OCI-LY7 (cell line): ENCODE measurements around the gene C1QL4. TPM values are rescaled to one million over a fixed set of nuclear protein-coding genes. Genes with fewer than 3 reads are reported as not detected.

Experiments
- BruUV-seq: library from RNA; stranded (reverse); fragments of 400-500 nt; replicated peaks from 2 replicates; lab custom pipeline; 2021; lab: Mats Ljungman, UMichigan
- CTCF ChIA-PET: fragments of 300-600 bp; sonication (Branson Sonifier 250); formaldehyde crosslinking; loops from one replicate; lab custom pipeline; 2022; ENCODE audit warnings: antibody characterized with exemption; ENCODE audit not compliant: unreplicated experiment; lab: Charles Lee
- POLR2A ChIA-PET: fragments of 300-600 bp; sonication (Branson Sonifier 250); formaldehyde crosslinking; loops from one replicate; lab custom pipeline; 2022; ENCODE audit warnings: antibody characterized with exemption; lab: Charles Lee
- DNase-seq: peaks from one replicate; pipeline ENCODE4 v3.0.0-alpha.2; 2015; ENCODE audit warnings: low spot score
- H2AFZ ChIP-seq: fragments of 200-600 bp; sonication (generic), shearing (Covaris generic); 2 replicates; pipeline ENCODE4 v1.6.1; 2014; ENCODE audit warnings: mild to moderate bottlenecking, antibody characterized with exemption, low read length, moderate library complexity
- H3K27ac ChIP-seq: fragments of 200-600 bp; sonication (generic); 2 replicates; pipeline ENCODE4 v1.5.1; 2014; ENCODE audit warnings: mixed run types, low read depth, mild to moderate bottlenecking, moderate library complexity, low read length, inconsistent platforms; ENCODE audit not compliant: poor library complexity, severe bottlenecking
- H3K36me3 ChIP-seq: fragments of 200-600 bp; sonication (generic); 2 replicates; pipeline ENCODE4 v1.6.1; 2014; ENCODE audit warnings: mild to moderate bottlenecking, antibody characterized with exemption, low read length, moderate library complexity, mixed read lengths; ENCODE audit not compliant: insufficient read depth
- H3K4me1 ChIP-seq: fragments of 200-600 bp; sonication (generic); 2 replicates; pipeline ENCODE4 v1.5.1; 2014; ENCODE audit warnings: mild to moderate bottlenecking, low read length; ENCODE audit not compliant: insufficient read depth, poor library complexity, severe bottlenecking
- H3K4me2 ChIP-seq: fragments of 200-600 bp; sonication (generic); 2 replicates; pipeline ENCODE4 v1.6.1; 2014; ENCODE audit warnings: mild to moderate bottlenecking, low read length
- H3K4me3 ChIP-seq: fragments of 200-600 bp; sonication (generic); 2 replicates; pipeline ENCODE4 v1.5.1; 2014; ENCODE audit warnings: mild to moderate bottlenecking, low read depth, low read length; ENCODE audit not compliant: poor library complexity, severe bottlenecking
- H3K79me2 ChIP-seq: fragments of 200-600 bp; sonication (generic); 2 replicates; pipeline ENCODE4 v1.6.1; 2016; ENCODE audit warnings: low read depth, mild to moderate bottlenecking, low read length, moderate library complexity, mixed read lengths; ENCODE audit not compliant: insufficient read depth
- H3K9me2 ChIP-seq: fragments of 200-600 bp; sonication (generic); 2 replicates; pipeline ENCODE4 v1.6.1; 2016; ENCODE audit warnings: mild to moderate bottlenecking, low read length, mixed read lengths; ENCODE audit not compliant: insufficient read depth
- H3K9me3 ChIP-seq: fragments of 200-600 bp; sonication (generic); 2 replicates; pipeline ENCODE4 v1.6.1; 2014; ENCODE audit warnings: mild to moderate bottlenecking, mixed run types, low read length, mixed read lengths
- H4K20me1 ChIP-seq: fragments of 200-600 bp; sonication (generic); 2 replicates; pipeline ENCODE4 v1.6.1; 2014; ENCODE audit warnings: mild to moderate bottlenecking, antibody characterized with exemption, low read length, moderate library complexity, mixed read lengths; ENCODE audit not compliant: insufficient read depth
- EZH2phosphoT487 ChIP-seq: fragments of 200-600 bp; sonication (generic); IDR thresholded peaks from 2 replicates; pipeline ENCODE4 v1.6.1; 2018; ENCODE audit warnings: low read depth, borderline replicate concordance, mild to moderate bottlenecking, mixed run types, antibody characterized with exemption, low read length, moderate library complexity, mixed read lengths
- intact Hi-C: fragments of 100-400 bp; cut with micrococcal nuclease; formaldehyde crosslinking; loops from one replicate; pipeline ENCODE4 v1.10.0; 2022; ENCODE audit not compliant: unreplicated experiment
- total RNA-seq, 2 experiments: library from RNA; depleted of rRNA in 1 of 2; stranded (reverse); fragments of >200 nt in 1 of 2; shearing (Covaris generic) in 1 of 2; gene quantifications; 2 replicates each; pipeline ENCODE4 v1.2.3, GENCODE V29; 2014 to 2022
- TF ChIP-seq, protein P1 (sequence below): fragments of 200-600 bp; sonication (generic); conservative IDR thresholded peaks from 2 replicates; pipeline ENCODE4 v1.5.1; 2014; ENCODE audit warnings: mild to moderate bottlenecking, antibody characterized with exemption, low read length, moderate library complexity, mixed read lengths

The C1QL4 gene
- total RNA-seq, 2 experiments from 2014 or later: 0.19 TPM; not detected in 1

- Histone ChIP-seq H3K79me2 (no peaks in the 10 kb centered on the region), H3K9me3 (no peaks in the 10 kb centered on the region), H3K4me2 (no peak overlapping the region), H4K20me1 (no peaks in the 10 kb centered on the region), H3K27ac (no peak overlapping the region), H2AFZ (no peak overlapping the region), H3K9me2 (no peaks in the 10 kb centered on the region), H3K4me3 (no peak overlapping the region), H3K36me3 (peaks cover 45% of the 10 kb centered on the region), H3K4me1 (peaks cover under 1% of the 10 kb centered on the region)
- intact Hi-C loops: no loop called here
- peak; percentile 28 for DNase-seq
- POLR2A ChIA-PET: interaction anchor here (1.0 to 1.1 kb wide), 2 partner anchors 9 to 230 kb away, joined by 3 to 13 read pairs; partner anchors contain the start of gene TROAP
- TF ChIP-seq, protein P1, sequence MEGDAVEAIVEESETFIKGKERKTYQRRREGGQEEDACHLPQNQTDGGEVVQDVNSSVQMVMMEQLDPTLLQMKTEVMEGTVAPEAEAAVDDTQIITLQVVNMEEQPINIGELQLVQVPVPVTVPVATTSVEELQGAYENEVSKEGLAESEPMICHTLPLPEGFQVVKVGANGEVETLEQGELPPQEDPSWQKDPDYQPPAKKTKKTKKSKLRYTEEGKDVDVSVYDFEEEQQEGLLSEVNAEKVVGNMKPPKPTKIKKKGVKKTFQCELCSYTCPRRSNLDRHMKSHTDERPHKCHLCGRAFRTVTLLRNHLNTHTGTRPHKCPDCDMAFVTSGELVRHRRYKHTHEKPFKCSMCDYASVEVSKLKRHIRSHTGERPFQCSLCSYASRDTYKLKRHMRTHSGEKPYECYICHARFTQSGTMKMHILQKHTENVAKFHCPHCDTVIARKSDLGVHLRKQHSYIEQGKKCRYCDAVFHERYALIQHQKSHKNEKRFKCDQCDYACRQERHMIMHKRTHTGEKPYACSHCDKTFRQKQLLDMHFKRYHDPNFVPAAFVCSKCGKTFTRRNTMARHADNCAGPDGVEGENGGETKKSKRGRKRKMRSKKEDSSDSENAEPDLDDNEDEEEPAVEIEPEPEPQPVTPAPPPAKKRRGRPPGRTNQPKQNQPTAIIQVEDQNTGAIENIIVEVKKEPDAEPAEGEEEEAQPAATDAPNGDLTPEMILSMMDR: peak; percentile 70
- no peak for TF ChIP-seq EZH2phosphoT487
- no TSS peak for BruUV-seq
- CTCF ChIA-PET: interaction anchor here (0.5 to 1.1 kb wide), 5 partner anchors 8 to 69 kb away, joined by 3 to 4 read pairs (median 3); partner anchors contain the start of gene TROAP
These were observed 5.4 kb downstream of the C1QL4 start for GRCh38 chr12:49331380-49332222.

- H4K20me1 ChIP-seq: no peaks in the 10 kb centered on the region
- ChIA-PET POLR2A (interaction anchor here (1.0 to 1.1 kb wide), 2 partner anchors 8 to 231 kb away, joined by 3 to 13 read pairs; partner anchors contain the start of gene TROAP), CTCF (interaction anchor here (0.5 to 0.7 kb wide), 3 partner anchors 8 to 68 kb away, joined by 3 read pairs; partner anchors contain the start of gene TROAP)
- H3K9me3 ChIP-seq: no peaks in the 10 kb centered on the region
- H3K4me3 ChIP-seq: no peak overlapping the region
- intact Hi-C loops: no loop called here
- no peak overlapping the region for H3K27ac ChIP-seq
- no peak for DNase-seq
- TF ChIP-seq EZH2phosphoT487: no peak
- TF ChIP-seq, protein P1: no peak
- H3K9me2 ChIP-seq: no peaks in the 10 kb centered on the region
- H3K4me1 ChIP-seq: no peaks in the 10 kb centered on the region
- BruUV-seq: no TSS peak
- H3K4me2 ChIP-seq: no peak overlapping the region
- peaks cover 53% of the 10 kb centered on the region for H3K36me3 ChIP-seq
- H2AFZ ChIP-seq: no peak overlapping the region
- no peaks in the 10 kb centered on the region for H3K79me2 ChIP-seq
These were observed 6.2 kb downstream of the C1QL4 start for GRCh38 chr12:49330631-49331379.
